GM12878 (cell line): ENCODE results near the gene USP27X. TPM values are rescaled to one million over a fixed set of nuclear protein-coding genes. Genes with fewer than 3 reads are reported as not detected.

ENCODE experiments used
- ATAC-seq: fragments of 200-7000 bp; cut with Tn5 transposase; 3 replicates; pipeline ENCODE4 v1.9.1; 2020; ENCODE audit warnings: mild to moderate bottlenecking, moderate library complexity
- BruUV-seq: library from RNA; stranded (reverse); fragments of 400-500 nt; replicated peaks from 2 replicates; lab custom pipeline; 2021; lab: Mats Ljungman, UMichigan
- CTCF ChIA-PET: fragments of 300-600 bp; sonication (Branson Sonifier 250); formaldehyde crosslinking; extraction: SDS; loops from one replicate; lab custom pipeline; 2021; ENCODE audit warnings: inconsistent platforms; lab: Yijun Ruan, JAX
- POLR2A ChIA-PET: fragments of 350-600 bp; formaldehyde crosslinking; extraction: SDS; loops from one replicate; lab custom pipeline; 2021; ENCODE audit warnings: inconsistent platforms; lab: Charles Lee
- RAD21 ChIA-PET: fragments of 300-600 bp; sonication (Branson Sonifier 250); formaldehyde crosslinking; loops from one replicate; lab custom pipeline; 2023; ENCODE audit warnings: antibody characterized with exemption; ENCODE audit not compliant: unreplicated experiment; lab: Charles Lee
- SMC1A ChIA-PET: fragments of 300-600 bp; sonication (Branson Sonifier 250); formaldehyde crosslinking; loops from one replicate; lab custom pipeline; 2023; ENCODE audit not compliant: unreplicated experiment, uncharacterized antibody; lab: Charles Lee
- DNase-seq: peaks from one replicate; pipeline ENCODE4 v3.0.0-alpha.2; 2011; ENCODE audit warnings: low read depth, low spot score
- FAIRE-seq: peaks from 3 replicates; lab custom pipeline; 2011; peaks lifted over from hg19 to GRCh38; lab: Jason Lieb, UNC
- H2AFZ ChIP-seq: 2 replicates; pipeline ENCODE4 v1.6.0; 2011; ENCODE audit warnings: low read depth, low read length, control low read depth; ENCODE audit not compliant: control insufficient read depth
- H3K27ac ChIP-seq: 2 replicates; pipeline ENCODE4 v1.5.1; 2011; ENCODE audit warnings: control low read depth; ENCODE audit not compliant: control insufficient read depth, insufficient read depth
- H3K27me3 ChIP-seq, 2 experiments: replicated peaks in 1 of 2; 2 replicates each; pipeline versions ENCODE4 v1.6.0 to v1.6.1; 2011; ENCODE audit warnings: low read length in 1 of 2; ENCODE audit not compliant: control insufficient read depth in 2 of 2, insufficient read depth in 2 of 2
- H3K36me3 ChIP-seq, 2 experiments: 2 replicates each; pipeline ENCODE4 v1.5.1; 2011; ENCODE audit warnings: low read length in 1 of 2; ENCODE audit not compliant: control insufficient read depth in 2 of 2, insufficient read depth in 2 of 2
- H3K4me1 ChIP-seq: 2 replicates; pipeline ENCODE4 v1.6.1; 2011; ENCODE audit warnings: mild to moderate bottlenecking, low read length, moderate library complexity, mixed read lengths; ENCODE audit not compliant: control insufficient read depth, insufficient read depth
- H3K4me2 ChIP-seq: 2 replicates; pipeline ENCODE4 v1.6.0; 2011; ENCODE audit warnings: control low read depth; ENCODE audit not compliant: control insufficient read depth, insufficient read depth
- H3K4me3 ChIP-seq: fragments of 200-600 bp; sonication (generic); 2 replicates; pipeline ENCODE4 v1.5.1; 2016
- H3K79me2 ChIP-seq: 2 replicates; pipeline ENCODE4 v1.6.0; 2011; ENCODE audit warnings: low read length; ENCODE audit not compliant: control insufficient read depth, insufficient read depth
- H3K9ac ChIP-seq: 2 replicates; pipeline ENCODE4 v1.8.0; 2011; ENCODE audit warnings: low read length, control low read depth, mixed read lengths; ENCODE audit not compliant: control insufficient read depth, insufficient read depth
- H3K9me3 ChIP-seq: replicated peaks from 3 replicates; pipeline ENCODE4 v1.5.1; 2011; ENCODE audit warnings: mild to moderate bottlenecking, low read length; ENCODE audit not compliant: control insufficient read depth, insufficient read depth
- H4K20me1 ChIP-seq: 2 replicates; pipeline ENCODE4 v1.6.0; 2011; ENCODE audit not compliant: control insufficient read depth, insufficient read depth
- ASH2L ChIP-seq: fragments of 300-600, 200-600 bp; sonication (generic); IDR thresholded peaks from 2 replicates; pipeline ENCODE4 v1.6.1; 2017; ENCODE audit warnings: low read depth, mild to moderate bottlenecking, borderline replicate concordance
- BHLHE40 ChIP-seq, 2 experiments: fragments of 450-650 bp in 1 of 2; IDR thresholded peaks; 2 replicates each; pipeline ENCODE4 v1.6.1; 2011 to 2017; ENCODE audit warnings: low read depth in 2 of 2, borderline replicate concordance in 1 of 2, improper control_type of control experiment in 1 of 2, low read length in 1 of 2, mild to moderate bottlenecking in 1 of 2
- MTA2 ChIP-seq: fragments of 450-650 bp; IDR thresholded peaks from 2 replicates; pipeline ENCODE4 v1.6.1; 2016; ENCODE audit warnings: low read depth, mild to moderate bottlenecking, moderate library complexity
- WGBS: methylation state at CpG from one replicate; pipeline ENCODE4 v1.1.6; 2016; ENCODE audit warnings: low lambda C conversion rate; ENCODE audit not compliant: insufficient replicate concordance, insufficient coverage; ENCODE audit errors: missing lambda C conversion rate; 5-methylcytosine and 5-hydroxymethylcytosine counted together
- in situ Hi-C: fragments of 300-500 bp; cut with MboI; formaldehyde crosslinking; loops from 9 replicates; pipeline ENCODE4 v1.14.3; 2018; ENCODE audit warnings: mixed read lengths
- intact Hi-C: fragments of 100-400 bp; cut with micrococcal nuclease; formaldehyde crosslinking; loops from one replicate; pipeline ENCODE4 v1.14.2; 2022; ENCODE audit not compliant: unreplicated experiment
- polyA plus RNA-seq, 11 experiments: library from polyadenylated mRNA; depleted of rRNA in 4 of 11; unstranded in 6 of 11; stranded (reverse) in 5 of 11; fragments of >200 nt; fragmentation: Nextera tagmentation in 4 of 11; fragmentation: Illumina TruSeq in 1 of 11; extraction: Ambion mirVana in 4 of 11; extraction: Trizol in 1 of 11; gene quantifications; 1 replicate in 1 of 11; 2 replicates in 10 of 11; pipeline versions ENCODE4 v1.2.1 to v1.2.3, GENCODE V29; 2011 to 2016; ENCODE audit warnings: inconsistent platforms in 2 of 11, missing spikeins in 2 of 11, low read depth in 1 of 11
- total RNA-seq, 4 experiments: library from RNA; depleted of rRNA in 3 of 4; stranded (reverse); fragments of >200 nt in 3 of 4; fragmentation: Illumina TruSeq in 1 of 4; extraction: Trizol in 1 of 4; gene quantifications; 2 replicates each; pipeline versions ENCODE4 v1.2.1 to v1.2.3, GENCODE V29; 2013 to 2021
- TF ChIP-seq, protein P1 (sequence below): fragments of 450-650 bp; IDR thresholded peaks from 2 replicates; pipeline ENCODE4 v1.6.1; 2014; ENCODE audit warnings: mild to moderate bottlenecking

USP27X gene
- total and polyA plus RNA-seq, 10 of the 15 experiments (the other 5 are each of a cell fraction or from before 2014, with no cell fraction given) = 0.09 to 2.0 (median 0.89) TPM; not detected in 1

DNA sequence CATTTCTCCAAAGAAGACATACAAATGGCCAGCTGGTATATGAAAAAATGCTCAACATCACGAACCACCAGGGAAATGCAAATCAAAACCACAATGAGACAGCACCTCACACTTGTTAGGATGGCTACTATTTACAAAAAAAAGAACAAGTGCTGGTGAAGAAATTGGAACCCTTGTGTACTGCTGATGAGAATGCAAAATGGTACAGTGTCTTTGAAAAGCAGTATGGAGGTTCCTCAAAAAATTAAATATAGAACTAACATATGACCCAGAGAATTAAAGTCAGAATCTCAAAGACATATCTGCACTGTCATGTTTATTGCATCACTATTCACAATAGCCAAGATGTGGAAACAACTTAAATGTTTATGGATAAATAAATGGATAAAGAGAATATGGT, 29.3 kb upstream of the USP27X start (continued):
- TF ChIP-seq ASH2L = no peak

DNA sequence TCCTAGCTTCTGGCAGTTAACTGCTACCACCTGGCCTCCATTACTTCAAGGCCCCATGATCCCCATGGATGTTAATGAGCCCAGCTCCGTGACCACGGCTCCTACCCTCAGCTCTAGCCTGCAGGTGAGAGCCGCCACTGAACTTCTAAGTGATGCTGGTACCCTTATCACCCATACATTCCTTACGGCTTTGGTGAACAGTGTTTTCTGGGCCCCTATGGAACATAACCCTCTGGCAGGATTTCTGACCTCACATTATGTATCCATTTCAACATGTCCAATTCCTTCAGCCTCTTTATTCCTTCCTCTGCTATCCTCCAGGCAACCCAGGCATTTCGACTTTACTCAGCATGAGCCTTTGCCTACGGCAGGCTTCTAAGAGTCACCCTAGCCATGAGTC, 25.6 kb upstream of the USP27X start:
- H4K20me1 ChIP-seq = no peaks in the 10 kb centered on the region
- RAD21 ChIA-PET = no interaction called here
- in situ Hi-C loops = loop anchor here (25.0 kb wide), 1 partner anchor 991 kb away; no protein-coding TSS in a partner anchor
- H3K4me2 ChIP-seq = no peak overlapping the region
- TF ChIP-seq, protein P1, sequence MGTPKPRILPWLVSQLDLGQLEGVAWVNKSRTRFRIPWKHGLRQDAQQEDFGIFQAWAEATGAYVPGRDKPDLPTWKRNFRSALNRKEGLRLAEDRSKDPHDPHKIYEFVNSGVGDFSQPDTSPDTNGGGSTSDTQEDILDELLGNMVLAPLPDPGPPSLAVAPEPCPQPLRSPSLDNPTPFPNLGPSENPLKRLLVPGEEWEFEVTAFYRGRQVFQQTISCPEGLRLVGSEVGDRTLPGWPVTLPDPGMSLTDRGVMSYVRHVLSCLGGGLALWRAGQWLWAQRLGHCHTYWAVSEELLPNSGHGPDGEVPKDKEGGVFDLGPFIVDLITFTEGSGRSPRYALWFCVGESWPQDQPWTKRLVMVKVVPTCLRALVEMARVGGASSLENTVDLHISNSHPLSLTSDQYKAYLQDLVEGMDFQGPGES = no peak
- no peak for TF ChIP-seq MTA2
- no peak for TF ChIP-seq BHLHE40 (IDR thresholded peaks at IDR 0.05; ENCODE audit: borderline replicate concordance in 1 of 2, low read depth in 2 of 2, low read length in 1 of 2)
- TF ChIP-seq, all 136 proteins: peak for 0
- Histone ChIP-seq H2AFZ (no peak overlapping the region), H3K79me2 (no peaks in the 10 kb centered on the region), H3K9ac (no peak overlapping the region), H3K27me3 (no peaks in the 10 kb centered on the region), H3K27ac (no peak overlapping the region), H3K4me3 (no peak overlapping the region), H3K36me3 (no peaks in the 10 kb centered on the region), H3K4me1 (no peaks in the 10 kb centered on the region), H3K9me3 (no peaks in the 10 kb centered on the region; the same call in 2 of the 3 replicates)
- ChIA-PET CTCF (interaction anchor here (1.6 kb wide), 1 partner anchor 15 kb away, joined by 6 read pairs; no protein-coding TSS in a partner anchor), SMC1A (interaction anchor here (0.6 kb wide), 1 partner anchor 1404 kb away, joined by 3 read pairs; no protein-coding TSS in a partner anchor), POLR2A (interaction anchor here (0.5 kb wide), 1 partner anchor 12 kb away, joined by 5 read pairs; no protein-coding TSS in a partner anchor)
- no peak for ATAC-seq
- 43% methylated on average over 6 of the region's 6 CpGs for WGBS
- FAIRE-seq = no peak
- BruUV-seq = no TSS peak
- DNase-seq = no peak
- intact Hi-C loops = no loop called here
